Fibroblast of pulmonary artery (primary cell): Measurements from ENCODE around the gene SLC25A41.

Source experiments
- DNase-seq: peaks from one replicate; pipeline ENCODE4 v3.0.0-alpha.2; 2010; ENCODE audit warnings: low read depth
- H3K4me3 ChIP-seq: replicated peaks from 2 replicates; pipeline ENCODE4 v1.5.1; 2011; ENCODE audit warnings: low read depth, mild to moderate bottlenecking, control low read depth, low read length, moderate library complexity
- TF ChIP-seq, protein P1 (sequence below): IDR thresholded peaks from 2 replicates; pipeline ENCODE4 v1.5.1; 2011; ENCODE audit warnings: mild to moderate bottlenecking, control low read depth, low read length, inconsistent platforms; ENCODE audit errors: missing control alignments

SLC25A41 gene

DNA sequence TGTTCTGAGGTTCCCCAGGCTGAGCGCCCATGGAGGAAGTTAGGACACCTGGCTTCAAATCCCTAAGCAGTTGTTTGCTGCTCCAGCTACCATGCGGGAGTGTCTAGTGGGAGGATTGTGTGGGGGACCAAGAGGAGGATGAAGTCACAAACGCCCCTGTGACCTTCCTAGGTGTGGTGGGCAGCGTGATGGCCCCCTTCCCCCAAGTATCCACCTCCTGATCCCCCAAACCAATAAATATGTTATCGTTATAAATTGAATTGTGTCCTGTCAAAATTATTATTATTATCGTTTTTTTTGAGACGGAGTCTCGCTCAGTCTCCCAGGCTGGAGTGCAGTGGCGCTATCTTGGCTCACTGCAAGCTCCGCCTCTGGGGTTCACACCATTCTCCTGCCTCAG, at the start of gene SLC25A41:
Gene SLC25A41 (minus strand): TSS at position 101 of the 400 bp plus-strand sequence. CDS start 70 bp downstream, at position 31.
- TF ChIP-seq, protein P1, sequence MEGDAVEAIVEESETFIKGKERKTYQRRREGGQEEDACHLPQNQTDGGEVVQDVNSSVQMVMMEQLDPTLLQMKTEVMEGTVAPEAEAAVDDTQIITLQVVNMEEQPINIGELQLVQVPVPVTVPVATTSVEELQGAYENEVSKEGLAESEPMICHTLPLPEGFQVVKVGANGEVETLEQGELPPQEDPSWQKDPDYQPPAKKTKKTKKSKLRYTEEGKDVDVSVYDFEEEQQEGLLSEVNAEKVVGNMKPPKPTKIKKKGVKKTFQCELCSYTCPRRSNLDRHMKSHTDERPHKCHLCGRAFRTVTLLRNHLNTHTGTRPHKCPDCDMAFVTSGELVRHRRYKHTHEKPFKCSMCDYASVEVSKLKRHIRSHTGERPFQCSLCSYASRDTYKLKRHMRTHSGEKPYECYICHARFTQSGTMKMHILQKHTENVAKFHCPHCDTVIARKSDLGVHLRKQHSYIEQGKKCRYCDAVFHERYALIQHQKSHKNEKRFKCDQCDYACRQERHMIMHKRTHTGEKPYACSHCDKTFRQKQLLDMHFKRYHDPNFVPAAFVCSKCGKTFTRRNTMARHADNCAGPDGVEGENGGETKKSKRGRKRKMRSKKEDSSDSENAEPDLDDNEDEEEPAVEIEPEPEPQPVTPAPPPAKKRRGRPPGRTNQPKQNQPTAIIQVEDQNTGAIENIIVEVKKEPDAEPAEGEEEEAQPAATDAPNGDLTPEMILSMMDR: no peak
- DNase-seq: no peak
- no peak within 1 kb of the TSS for H3K4me3 ChIP-seq

DNA sequence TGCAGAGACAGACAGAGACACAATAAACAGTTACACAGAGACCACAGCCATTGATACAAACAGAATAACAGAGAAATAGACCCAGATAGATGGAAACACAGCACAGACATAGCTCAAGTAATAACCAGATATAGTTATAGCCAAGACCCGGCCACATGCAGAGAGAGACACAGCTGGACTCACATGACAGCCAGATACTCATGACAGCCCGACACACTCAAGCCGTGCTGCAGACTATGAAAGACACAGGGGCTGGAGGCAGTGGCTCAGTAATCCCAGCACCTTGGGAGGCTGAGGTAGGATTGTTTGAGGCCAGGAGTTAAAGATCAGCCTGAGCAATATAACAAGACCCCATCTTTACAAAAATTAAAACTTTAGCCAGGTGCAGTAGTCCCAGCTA, 49.7 kb upstream of the SLC25A41 start:
- no peak for DNase-seq
- no peak overlapping the region for H3K4me3 ChIP-seq
- TF ChIP-seq, protein P1: no peak

DNA sequence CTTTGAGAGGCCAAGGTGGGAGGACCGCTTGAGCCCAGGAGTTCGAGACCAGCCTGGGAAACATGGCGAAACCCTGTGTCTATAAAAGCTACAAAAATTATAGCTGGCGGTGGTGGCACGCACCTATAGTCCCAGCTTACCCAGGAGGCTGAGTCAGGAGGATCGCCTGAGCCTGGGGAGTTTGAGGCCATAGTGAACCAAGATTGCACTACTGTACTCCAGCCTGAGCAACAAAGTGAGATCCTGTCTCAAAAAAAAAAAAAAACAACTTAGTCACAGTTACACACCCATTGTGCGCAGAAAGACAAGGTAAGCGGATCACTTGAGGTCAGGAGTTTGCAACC, 48.8 kb upstream of the SLC25A41 start:
- H3K4me3 ChIP-seq: no peak overlapping the region
- no peak for DNase-seq
- TF ChIP-seq, protein P1: no peak

DNA sequence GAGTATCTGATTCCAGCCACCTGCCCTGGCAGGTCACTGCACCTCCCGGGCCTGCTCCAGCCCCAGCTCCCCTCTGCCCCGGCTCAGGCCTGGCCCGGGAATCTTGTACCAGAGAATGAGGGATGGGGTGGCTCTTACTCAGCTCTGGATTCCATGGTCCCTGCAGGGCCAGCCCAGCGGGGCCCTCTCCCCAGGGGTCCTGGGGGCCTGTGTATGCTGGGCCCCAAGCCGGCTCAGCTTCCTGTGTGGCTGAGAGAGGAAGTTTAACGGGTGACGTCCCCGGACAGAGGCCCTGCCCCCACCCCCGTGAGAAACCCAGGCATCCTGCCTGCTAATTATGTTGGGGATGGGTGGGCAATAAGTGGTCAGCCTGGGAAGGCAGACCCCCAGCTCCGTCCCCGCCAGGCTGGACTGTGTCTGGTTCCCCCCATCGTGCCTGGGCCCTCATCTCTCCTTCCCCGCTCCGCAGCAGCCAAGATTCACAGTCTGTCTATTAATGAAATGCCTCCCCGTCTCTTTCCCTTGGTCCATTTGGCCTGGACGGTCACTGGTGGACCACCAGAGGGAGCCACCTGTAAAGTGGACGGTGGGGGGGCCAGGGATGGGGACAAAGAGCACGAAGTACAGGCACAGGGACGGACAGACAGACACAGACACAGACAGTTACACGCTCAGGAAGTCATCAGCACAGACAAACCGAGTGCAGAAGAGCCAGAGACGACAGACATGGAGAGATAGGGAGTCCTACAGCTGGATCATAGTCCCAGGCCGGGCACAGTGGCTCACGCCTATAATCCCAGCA, 48.2 kb upstream of the SLC25A41 start, which contains the start of gene DENND1C:
Gene DENND1C (minus strand): TSS at position 247 of the 802 bp plus-strand sequence. CDS start 92 bp downstream, at position 155.
- DNase-seq: no peak
- no peak within 1 kb of the TSS for H3K4me3 ChIP-seq
- TF ChIP-seq, protein P1: peak; percentile 54

DNA sequence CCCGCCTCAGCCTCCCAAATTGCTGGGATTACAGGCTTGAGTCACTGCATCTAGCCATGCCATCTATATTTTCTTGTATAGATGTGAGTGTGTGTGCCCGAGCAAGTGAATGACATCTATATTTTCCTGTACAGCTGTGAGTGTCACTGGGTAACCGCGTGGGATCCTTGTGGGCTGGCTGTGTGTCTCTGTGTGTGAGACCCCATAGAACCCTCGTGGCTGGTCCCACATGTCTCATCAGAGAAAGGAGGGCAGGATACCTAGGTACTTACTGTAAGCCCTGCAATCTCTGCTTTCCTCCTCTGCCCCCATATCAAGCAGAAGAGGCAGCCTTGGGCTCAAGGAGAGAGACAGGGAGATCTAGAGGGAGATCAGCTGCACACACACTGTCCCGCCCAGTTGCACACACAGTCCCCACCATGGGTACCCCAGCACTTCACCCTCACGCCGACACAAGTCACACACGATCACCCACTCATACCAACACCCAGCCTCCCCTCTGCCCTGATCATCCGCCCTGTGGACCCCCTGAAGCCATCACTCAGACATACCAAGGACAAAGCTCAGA, 47.4 kb upstream of the SLC25A41 start:
- TF ChIP-seq, protein P1: no peak
- DNase-seq: no peak
- H3K4me3 ChIP-seq: no peak overlapping the region

DNA sequence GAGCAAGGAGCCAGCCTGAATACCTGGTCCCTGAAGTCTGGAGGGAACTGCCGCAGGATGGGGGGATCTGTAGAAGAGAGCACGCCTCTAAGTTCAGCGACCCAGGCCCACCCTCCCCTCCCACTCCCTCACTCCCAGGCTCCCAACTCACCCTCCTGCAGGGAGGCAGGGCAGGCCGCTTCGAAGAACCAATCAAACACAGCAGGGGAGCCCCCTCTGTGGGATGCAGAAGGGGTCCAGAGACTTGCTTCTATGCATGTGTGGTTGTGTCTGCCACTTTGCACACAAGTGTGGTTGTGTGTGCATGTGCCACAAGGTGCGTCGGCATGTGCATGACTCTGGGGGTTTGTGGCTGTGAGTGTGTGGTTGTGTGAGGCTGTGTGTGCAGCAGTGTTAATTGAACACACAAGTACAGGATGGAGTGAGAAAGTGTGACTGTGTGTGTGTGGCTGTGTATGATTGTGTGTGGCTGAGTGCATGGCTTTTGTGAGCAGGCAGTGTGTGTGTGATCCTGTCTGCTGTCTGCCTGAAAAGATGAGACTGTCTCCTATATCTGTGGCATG, 46.4 kb upstream of the SLC25A41 start:
- TF ChIP-seq, protein P1: no peak
- no peak overlapping the region for H3K4me3 ChIP-seq
- DNase-seq: no peak
